ELR (cell line): ENCODE measurements around the gene RNASEH1.

ENCODE experiments used
- DNase-seq: peaks from one replicate; pipeline ENCODE4 v3.0.0-alpha.2; 2015; ENCODE audit warnings: low read depth

Gene RNASEH1

DNA sequence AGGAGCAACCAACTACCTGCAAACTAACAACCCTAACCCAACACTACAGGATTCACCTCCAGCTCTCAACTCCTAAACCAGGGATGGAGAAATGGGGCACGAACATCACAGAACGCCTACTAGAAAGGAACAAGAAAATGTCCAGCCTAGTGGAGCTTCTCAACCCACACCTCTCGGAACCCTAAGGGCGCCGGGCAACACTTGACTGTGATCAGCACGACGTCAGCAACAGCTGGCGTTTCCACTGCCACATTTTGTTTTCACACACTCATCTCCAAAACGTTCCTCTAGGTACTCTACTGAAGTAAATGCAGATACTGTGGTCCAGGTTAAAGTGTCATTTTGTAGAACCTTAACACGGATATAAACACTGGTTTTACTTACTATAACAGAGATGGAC lies 4.2 kb downstream of the RNASEH1 start:
- DNase-seq: no peak

DNA sequence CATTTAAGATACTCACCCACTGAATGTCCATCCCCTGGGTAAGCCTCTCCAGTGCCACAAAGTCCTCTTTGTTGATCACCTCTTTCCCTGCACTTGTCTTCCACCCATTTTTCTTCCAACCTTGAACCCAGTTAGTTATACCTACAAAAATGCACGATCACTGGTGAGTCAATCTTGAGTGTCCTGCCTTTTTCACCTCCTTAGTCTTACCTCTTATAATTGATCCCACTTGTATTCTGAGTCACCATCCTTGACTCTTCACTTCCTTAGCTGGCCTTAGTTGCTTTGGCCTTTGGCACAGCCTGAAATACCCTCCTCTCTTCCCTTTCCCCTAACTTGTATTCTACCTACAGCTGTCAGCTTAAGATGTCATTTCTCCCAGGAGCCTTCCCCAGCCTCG lies 10.2 kb downstream of the RNASEH1 start:
- DNase-seq: peak; percentile 31

- DNase-seq: no peak
Measured at GRCh38 chr2:3545788-3546478, 12.2 kb downstream of the RNASEH1 start.

DNA sequence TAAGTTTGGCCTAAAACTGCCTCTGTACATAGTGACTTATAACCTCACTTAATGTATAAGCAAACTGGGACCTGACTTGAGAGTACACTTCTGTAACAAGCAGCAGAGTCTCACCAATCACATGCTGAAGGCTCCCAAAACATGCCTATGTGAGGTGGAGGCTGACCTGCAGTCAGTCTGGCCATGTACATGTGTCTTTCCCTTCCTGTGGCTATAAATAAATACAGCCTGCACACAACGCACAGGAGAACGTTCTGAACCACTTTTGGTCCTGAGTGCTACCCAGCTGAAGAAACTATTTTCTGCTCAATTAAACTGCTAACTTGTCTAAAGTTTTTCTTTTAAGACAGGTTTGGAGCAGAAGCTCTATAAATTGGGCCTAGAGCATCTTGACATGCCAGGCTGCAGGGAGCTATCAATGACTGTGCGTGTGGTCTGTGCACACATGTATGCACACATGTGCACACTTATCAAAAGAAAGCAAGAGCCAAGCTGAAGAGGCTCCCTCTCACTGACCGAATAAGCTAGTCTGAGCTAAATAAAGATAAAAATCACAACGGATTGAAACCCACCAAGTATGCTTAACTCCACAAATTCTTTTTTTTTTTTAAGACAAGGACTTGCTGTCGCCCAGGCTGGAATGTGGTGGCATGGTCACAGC lies 15.0 kb downstream of the RNASEH1 start:
- DNase-seq: no peak

DNA sequence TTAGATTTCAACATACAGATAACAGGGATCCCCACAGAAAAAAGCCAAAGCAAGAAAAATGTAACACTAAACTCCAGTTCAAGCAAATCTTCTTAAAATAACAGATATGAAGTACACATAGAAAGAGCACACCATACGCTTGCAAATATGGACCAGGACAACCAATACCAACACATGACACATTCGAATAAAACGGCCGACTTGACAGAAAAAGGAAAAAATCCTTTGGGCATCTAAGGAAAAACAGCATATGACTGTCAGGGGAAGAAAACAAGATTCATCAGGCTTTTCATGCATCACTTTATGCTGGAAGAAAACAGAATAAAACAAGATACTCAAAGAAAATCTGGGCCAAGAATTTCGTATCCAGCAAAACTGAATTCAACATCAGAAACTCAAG lies 16.0 kb downstream of the RNASEH1 start:
- DNase-seq: no peak

GRCh38 chr2:3539836-3540235 lies 18.3 kb downstream of the RNASEH1 start:
- no peak for DNase-seq

GRCh38 chr2:3536682-3537632 lies 21.2 kb downstream of the RNASEH1 start:
- peak; percentile 74 for DNase-seq

DNA sequence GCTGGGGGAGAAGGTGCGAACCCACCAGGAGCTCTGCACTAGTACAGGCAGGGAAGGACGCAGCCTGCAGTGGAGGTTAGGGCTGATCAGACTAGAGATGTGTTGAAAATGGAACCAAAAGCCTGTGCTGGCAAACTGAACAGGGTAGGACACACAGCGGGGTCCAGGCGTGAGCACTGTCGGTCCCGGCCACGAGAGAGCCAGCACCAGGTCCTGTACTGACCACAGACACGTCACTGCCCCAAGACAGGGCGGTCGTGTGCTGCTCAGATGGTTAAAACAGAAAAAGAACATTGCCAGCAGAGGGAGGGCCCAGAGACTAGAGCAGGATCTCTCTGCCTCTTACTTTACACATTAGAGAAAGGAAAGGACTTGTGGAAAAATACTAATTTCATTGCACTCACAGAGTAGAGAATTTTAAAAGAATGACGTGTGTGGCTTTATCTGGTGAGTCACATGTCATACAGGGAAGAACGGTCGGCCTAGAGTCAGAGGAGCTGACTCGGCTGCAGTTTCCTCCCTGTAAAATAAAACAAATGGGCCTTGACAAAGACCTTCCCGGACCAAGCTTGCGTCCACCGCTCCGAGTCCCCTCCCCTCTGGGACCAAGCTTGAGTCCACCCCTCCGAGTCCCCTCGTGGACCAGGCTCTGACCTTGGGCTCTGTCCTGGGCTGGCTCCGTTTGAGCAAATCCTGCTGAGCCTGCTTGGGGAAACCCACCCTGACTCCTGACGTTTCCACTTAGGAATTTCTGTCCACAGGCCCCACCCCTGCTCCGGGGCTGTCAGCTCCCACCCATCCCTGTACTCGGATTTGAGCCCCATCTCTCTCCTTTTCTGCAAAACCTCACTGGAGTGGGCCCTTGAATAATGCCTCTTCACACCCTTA lies 22.1 kb downstream of the RNASEH1 start:
- peak; percentile 92 for DNase-seq

DNA sequence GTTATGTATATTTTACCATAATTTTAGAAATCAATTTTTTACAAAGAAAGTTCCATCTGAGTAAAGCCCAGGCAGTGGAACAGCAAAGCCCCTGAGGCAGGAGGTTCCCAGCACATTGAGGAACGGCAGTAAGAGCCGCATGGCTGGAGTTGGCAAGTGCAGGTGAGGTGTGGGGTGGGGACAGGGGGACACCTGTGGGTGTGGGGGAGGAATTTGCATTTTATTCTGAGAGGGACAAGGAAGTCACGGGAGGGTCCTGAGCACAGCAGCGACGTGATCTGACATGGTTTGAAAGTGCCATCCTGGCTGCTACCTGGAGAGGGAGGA lies 22.7 kb downstream of the RNASEH1 start:
- no peak for DNase-seq

- DNase-seq: no peak
Measured at GRCh38 chr2:3534251-3534814, 23.8 kb downstream of the RNASEH1 start.

DNA sequence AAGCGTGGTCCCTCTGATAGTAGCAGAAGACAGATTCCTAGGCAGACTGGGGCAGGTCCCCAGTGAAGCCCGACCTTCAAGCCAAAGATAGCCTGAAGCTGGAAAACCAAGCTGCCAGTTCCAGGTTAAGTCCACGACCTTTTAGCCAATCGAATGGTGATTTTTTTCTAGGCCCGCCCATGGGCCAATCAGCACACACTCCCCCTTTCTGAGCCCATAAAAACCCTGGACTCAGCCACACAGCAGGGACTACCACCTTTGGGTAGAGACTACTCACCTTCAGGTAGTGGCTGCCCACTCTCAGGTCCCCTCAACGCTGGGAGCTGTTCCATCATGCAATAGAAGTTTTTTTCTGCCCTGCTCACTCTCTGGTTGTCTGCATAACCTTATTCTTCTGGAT lies 24.3 kb downstream of the RNASEH1 start:
- DNase-seq: no peak

- no peak for DNase-seq
Measured at GRCh38 chr2:3532941-3533340, 25.2 kb downstream of the RNASEH1 start.

DNA sequence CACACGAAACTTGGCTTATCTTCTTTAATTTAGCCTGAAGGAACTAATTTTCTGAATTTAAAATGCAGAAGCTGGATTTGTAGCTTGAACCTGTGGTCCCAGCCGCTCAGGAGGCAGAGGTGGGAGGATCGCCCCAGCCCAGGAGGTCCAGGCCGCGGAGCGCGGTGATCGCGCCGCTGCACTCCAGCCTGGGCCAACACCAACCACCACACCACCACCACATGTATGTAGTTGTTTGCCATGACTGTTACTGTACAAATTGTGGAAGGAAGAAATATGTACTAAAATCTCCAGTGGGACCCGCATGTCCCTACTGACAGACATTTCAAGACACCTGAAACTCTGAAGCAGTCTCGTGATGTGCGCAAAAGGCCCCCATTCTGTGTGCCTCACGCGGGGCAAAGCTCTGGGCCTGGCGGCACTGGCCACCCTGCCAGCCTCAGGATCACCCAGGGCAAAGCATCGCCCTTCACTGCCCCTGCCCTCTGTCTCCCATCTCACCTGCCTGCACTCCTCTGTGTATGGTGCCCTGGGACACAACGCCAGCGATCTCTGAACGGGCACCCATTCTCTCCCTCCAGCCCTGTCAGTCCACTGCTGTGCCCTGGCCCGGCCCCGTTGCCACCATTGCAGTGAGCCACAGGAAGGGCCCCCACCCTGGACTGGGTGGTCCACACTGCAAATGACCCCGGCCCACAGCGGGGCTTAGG lies 28.7 kb downstream of the RNASEH1 start:
- DNase-seq: no peak

- no peak for DNase-seq
Measured at GRCh38 chr2:3527886-3528785, 30.0 kb downstream of the RNASEH1 start.

DNA sequence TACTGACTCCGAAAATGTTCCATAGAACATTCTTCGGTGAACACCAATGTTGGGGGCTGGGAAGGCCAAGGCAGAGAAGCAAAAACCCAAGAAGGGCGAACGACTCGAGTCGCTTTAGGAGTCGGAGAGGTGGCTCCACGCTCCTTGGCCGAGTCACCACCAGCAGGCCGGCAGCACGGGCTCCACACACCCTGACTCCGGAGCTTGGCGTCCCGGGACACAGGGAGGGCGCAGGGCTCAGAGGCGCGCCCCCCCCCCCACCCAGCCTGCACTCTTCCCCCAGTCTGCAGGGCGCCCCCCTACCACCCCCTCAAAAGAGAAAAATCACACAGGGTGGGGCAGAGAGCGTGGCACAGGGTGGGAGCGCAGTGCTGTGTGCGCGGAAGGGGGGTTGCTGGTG lies 31.3 kb downstream of the RNASEH1 start:
- DNase-seq: no peak

DNA sequence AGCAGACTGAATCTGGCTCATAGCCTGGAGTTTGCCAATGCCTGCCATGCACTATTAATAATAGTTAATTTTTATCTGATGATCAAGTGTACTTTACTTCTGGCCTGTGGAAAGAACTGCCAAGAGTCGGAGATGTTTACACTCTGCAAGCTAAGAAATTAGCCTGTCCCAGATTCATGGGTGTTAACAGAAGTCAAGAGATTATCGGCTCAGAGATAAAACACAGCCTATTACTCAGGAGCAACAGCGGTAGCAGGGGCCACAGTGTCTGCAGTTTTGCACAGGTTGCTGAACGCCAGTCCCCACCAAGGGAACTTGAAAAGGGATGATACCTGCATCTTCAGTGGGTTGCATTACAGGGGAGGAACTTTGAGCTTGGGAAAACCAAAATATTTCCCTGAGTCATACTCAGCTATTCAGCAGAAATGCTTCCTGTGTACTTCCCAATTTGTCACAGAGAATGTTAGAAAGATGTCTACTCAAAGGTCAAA lies 34.5 kb downstream of the RNASEH1 start:
- peak; percentile 48 for DNase-seq

DNA sequence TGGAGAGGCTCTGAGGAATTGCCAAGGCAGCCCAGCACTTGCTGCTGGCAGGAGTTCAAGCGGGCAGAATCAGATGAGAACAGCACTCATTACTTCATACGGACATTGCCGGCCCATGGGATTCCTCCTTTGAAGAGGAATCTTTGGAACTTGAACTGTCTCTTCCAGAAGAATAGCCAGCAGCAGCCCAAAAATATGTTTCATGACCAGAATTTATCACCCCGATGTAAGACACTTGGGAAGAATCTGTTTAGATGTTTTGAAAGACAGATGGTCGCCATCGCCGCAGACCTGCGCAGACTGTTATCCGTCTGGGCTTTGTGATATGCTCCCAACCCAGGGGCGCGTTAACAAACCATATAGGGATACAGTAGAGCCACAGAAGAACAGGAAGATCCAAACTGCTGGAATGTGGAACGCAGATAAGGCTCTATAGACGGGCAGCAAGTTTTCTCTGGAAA lies 35.1 kb downstream of the RNASEH1 start:
- DNase-seq: no peak

DNA sequence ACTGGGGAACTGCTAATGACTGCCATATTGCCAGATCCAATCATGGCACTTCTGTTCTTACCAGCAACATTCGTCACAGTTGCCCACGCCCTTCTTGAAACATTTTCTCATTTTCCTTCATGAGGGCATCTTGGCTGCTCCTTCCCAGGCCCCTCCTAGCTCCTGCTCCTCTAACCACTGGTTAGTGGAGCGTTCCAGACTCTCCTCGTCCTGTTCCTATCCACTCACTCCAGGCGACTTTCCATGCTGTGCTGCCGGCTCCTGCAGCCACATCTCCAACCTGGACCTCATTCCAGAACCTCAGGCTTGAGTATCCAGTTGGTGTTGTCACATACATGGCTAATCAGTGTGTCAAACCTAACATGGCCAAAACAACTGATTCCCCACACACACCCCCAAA lies 37.5 kb downstream of the RNASEH1 start:
- no peak for DNase-seq
